SK-N-SH treated with all-trans-retinoic acid at 6 μM for 48 hours (cell line): ENCODE measurements around the gene LRRC4C.

Experiments
- ATAC-seq: fragments of 200-7000 bp; cut with Tn5 transposase; 3 replicates; pipeline ENCODE4 v1.9.1; 2020; ENCODE audit warnings: mild to moderate bottlenecking, moderate library complexity
- ARNTL ChIP-seq: fragments of 450-650 bp; formaldehyde crosslinking; IDR thresholded peaks from 2 replicates; pipeline ENCODE4 v1.5.0; 2020; ENCODE audit warnings: low read depth, mild to moderate bottlenecking, moderate library complexity, borderline replicate concordance
- BACH2 ChIP-seq: fragments of 250-450 bp; sonication (Bioruptor Pico); IDR thresholded peaks from 2 replicates; pipeline ENCODE4 v1.9.0; 2021; ENCODE audit warnings: mild to moderate bottlenecking, borderline replicate concordance
- CSDC2 ChIP-seq: fragments of 250-450 bp; sonication (Bioruptor Pico); IDR thresholded peaks from 2 replicates; pipeline ENCODE4 v1.5.0; 2020; ENCODE audit warnings: mild to moderate bottlenecking, moderate library complexity
- ESRRG ChIP-seq: fragments of 250-450 bp; sonication (Bioruptor Pico); IDR thresholded peaks from 2 replicates; pipeline ENCODE4 v1.6.1; 2021; ENCODE audit warnings: mild to moderate bottlenecking
- ISL1 ChIP-seq: fragments of 250-450 bp; sonication (Bioruptor Pico); IDR thresholded peaks from 2 replicates; pipeline ENCODE4 v2.1.2; 2022; ENCODE audit warnings: mild to moderate bottlenecking, moderate library complexity
- OSR1 ChIP-seq: fragments of 250-450 bp; sonication (Bioruptor Pico); IDR thresholded peaks from 2 replicates; pipeline ENCODE4 v1.8.0; 2022; ENCODE audit warnings: moderate library complexity, mild to moderate bottlenecking, inconsistent platforms
- PPARA ChIP-seq: fragments of 250-450 bp; sonication (Bioruptor Pico); IDR thresholded peaks from 2 replicates; pipeline ENCODE4 v1.5.0; 2020; ENCODE audit warnings: mild to moderate bottlenecking, borderline replicate concordance
- RARB ChIP-seq: fragments of 250-450 bp; sonication (Bioruptor Pico); IDR thresholded peaks from 2 replicates; pipeline ENCODE4 v1.8.0; 2021; ENCODE audit warnings: mild to moderate bottlenecking, moderate library complexity
- SNAI2 ChIP-seq: fragments of 250-450 bp; sonication (Bioruptor Pico); IDR thresholded peaks from 2 replicates; pipeline ENCODE4 v1.5.0; 2020; ENCODE audit warnings: mild to moderate bottlenecking, moderate library complexity
- TCF4 ChIP-seq: fragments of 250-450 bp; sonication (Bioruptor Pico); IDR thresholded peaks from 2 replicates; pipeline ENCODE4 v1.8.0; 2021; ENCODE audit warnings: mild to moderate bottlenecking, moderate library complexity, borderline replicate concordance
- TOX ChIP-seq: fragments of 250-450 bp; sonication (Bioruptor Pico); IDR thresholded peaks from 2 replicates; pipeline ENCODE4 v1.8.0; 2021; ENCODE audit warnings: mild to moderate bottlenecking, moderate library complexity, borderline replicate concordance
- ZC3H10 ChIP-seq: fragments of 250-450 bp; sonication (Bioruptor Pico); IDR thresholded peaks from 2 replicates; pipeline ENCODE4 v1.5.1; 2021; ENCODE audit warnings: mild to moderate bottlenecking, moderate library complexity
- ZFP3 ChIP-seq: fragments of 250-450 bp; sonication (Bioruptor Pico); IDR thresholded peaks from 2 replicates; pipeline ENCODE4 v1.5.0; 2020; ENCODE audit warnings: mild to moderate bottlenecking, moderate library complexity
- ZFP30 ChIP-seq: fragments of 450-650 bp; formaldehyde crosslinking; IDR thresholded peaks from 2 replicates; pipeline ENCODE4 v1.5.0; 2022; ENCODE audit warnings: mild to moderate bottlenecking, moderate library complexity
- ZNF565 ChIP-seq: fragments of 450-650 bp; formaldehyde crosslinking; conservative IDR thresholded peaks from 2 replicates; pipeline ENCODE4 v1.5.0; 2020; ENCODE audit warnings: low read depth, mild to moderate bottlenecking, moderate library complexity
- ZNF70 ChIP-seq: fragments of 450-650 bp; formaldehyde crosslinking; IDR thresholded peaks from 2 replicates; pipeline ENCODE4 v1.5.0; 2020; ENCODE audit warnings: mild to moderate bottlenecking, moderate library complexity
- ZNF8 ChIP-seq: fragments of 450-650 bp; formaldehyde crosslinking; IDR thresholded peaks from 2 replicates; pipeline ENCODE4 v1.5.0; 2020; ENCODE audit warnings: mild to moderate bottlenecking, moderate library complexity
- TF ChIP-seq, protein P1 (sequence below): fragments of 250-450 bp; sonication (Bioruptor Pico); IDR thresholded peaks from 2 replicates; pipeline ENCODE4 v1.5.0; 2020; ENCODE audit warnings: mild to moderate bottlenecking, moderate library complexity
- TF ChIP-seq, protein P2 (sequence below): fragments of 250-450 bp; sonication (Bioruptor Pico); IDR thresholded peaks from 2 replicates; pipeline ENCODE4 v1.5.1; 2021; ENCODE audit warnings: mild to moderate bottlenecking, moderate library complexity
- TF ChIP-seq, protein P3 (sequence below): fragments of 250-450 bp; sonication (Bioruptor Pico); IDR thresholded peaks from 2 replicates; pipeline ENCODE4 v1.8.0; 2021; ENCODE audit warnings: low read depth, mild to moderate bottlenecking, moderate library complexity, borderline replicate concordance

The LRRC4C gene

GRCh38 chr11:40183073-40184064 is 1276.1 kb downstream of the LRRC4C start:
- no peak for ATAC-seq

DNA sequence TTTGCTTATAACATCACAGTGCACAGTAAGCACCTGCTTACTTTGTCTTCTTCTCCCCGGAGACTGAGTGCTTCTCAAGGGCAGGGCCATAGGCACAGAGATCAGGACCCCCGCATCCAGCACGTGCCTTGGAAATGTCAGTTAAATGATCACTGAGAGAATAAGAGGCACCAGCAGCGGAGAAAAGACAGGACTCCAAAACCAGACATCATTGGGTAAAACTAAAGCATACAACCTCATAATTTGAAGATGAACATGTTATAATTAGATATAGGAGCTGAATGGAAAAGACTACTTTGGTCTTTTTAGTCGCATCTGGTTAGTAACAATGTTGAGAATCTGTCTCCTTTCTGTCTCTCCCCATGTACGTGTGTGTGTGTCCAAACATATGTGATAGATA is 1279.9 kb downstream of the LRRC4C start:
- TF ChIP-seq RARB (no peak), ARNTL (CRISPR knock-in tag) (no peak), ZNF70 (CRISPR knock-in tag) (no peak), SNAI2 (CRISPR knock-in tag) (no peak), ZNF8 (no peak), ISL1 (no peak), BACH2 (CRISPR knock-in tag) (no peak), ZC3H10 (CRISPR knock-in tag) (no peak), OSR1 (no peak), ZFP30 (CRISPR knock-in tag) (no peak), ZFP3 (CRISPR knock-in tag) (no peak), TOX (CRISPR knock-in tag) (no peak), CSDC2 (CRISPR knock-in tag) (no peak), ZNF565 (no peak), PPARA (no peak), ESRRG (CRISPR knock-in tag) (no peak), TCF4 (CRISPR knock-in tag) (no peak)
- TF ChIP-seq, protein P1, sequence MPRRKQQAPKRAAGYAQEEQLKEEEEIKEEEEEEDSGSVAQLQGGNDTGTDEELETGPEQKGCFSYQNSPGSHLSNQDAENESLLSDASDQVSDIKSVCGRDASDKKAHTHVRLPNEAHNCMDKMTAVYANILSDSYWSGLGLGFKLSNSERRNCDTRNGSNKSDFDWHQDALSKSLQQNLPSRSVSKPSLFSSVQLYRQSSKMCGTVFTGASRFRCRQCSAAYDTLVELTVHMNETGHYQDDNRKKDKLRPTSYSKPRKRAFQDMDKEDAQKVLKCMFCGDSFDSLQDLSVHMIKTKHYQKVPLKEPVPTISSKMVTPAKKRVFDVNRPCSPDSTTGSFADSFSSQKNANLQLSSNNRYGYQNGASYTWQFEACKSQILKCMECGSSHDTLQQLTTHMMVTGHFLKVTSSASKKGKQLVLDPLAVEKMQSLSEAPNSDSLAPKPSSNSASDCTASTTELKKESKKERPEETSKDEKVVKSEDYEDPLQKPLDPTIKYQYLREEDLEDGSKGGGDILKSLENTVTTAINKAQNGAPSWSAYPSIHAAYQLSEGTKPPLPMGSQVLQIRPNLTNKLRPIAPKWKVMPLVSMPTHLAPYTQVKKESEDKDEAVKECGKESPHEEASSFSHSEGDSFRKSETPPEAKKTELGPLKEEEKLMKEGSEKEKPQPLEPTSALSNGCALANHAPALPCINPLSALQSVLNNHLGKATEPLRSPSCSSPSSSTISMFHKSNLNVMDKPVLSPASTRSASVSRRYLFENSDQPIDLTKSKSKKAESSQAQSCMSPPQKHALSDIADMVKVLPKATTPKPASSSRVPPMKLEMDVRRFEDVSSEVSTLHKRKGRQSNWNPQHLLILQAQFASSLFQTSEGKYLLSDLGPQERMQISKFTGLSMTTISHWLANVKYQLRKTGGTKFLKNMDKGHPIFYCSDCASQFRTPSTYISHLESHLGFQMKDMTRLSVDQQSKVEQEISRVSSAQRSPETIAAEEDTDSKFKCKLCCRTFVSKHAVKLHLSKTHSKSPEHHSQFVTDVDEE (CRISPR knock-in tag): no peak
- TF ChIP-seq, protein P2, sequence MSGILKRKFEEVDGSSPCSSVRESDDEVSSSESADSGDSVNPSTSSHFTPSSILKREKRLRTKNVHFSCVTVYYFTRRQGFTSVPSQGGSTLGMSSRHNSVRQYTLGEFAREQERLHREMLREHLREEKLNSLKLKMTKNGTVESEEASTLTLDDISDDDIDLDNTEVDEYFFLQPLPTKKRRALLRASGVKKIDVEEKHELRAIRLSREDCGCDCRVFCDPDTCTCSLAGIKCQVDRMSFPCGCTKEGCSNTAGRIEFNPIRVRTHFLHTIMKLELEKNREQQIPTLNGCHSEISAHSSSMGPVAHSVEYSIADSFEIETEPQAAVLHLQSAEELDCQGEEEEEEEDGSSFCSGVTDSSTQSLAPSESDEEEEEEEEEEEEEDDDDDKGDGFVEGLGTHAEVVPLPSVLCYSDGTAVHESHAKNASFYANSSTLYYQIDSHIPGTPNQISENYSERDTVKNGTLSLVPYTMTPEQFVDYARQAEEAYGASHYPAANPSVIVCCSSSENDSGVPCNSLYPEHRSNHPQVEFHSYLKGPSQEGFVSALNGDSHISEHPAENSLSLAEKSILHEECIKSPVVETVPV (CRISPR knock-in tag): no peak
- TF ChIP-seq, protein P3, sequence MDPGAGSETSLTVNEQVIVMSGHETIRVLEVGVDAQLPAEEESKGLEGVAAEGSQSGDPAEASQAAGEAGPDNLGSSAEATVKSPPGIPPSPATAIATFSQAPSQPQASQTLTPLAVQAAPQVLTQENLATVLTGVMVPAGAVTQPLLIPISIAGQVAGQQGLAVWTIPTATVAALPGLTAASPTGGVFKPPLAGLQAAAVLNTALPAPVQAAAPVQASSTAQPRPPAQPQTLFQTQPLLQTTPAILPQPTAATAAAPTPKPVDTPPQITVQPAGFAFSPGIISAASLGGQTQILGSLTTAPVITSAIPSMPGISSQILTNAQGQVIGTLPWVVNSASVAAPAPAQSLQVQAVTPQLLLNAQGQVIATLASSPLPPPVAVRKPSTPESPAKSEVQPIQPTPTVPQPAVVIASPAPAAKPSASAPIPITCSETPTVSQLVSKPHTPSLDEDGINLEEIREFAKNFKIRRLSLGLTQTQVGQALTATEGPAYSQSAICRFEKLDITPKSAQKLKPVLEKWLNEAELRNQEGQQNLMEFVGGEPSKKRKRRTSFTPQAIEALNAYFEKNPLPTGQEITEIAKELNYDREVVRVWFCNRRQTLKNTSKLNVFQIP (CRISPR knock-in tag): no peak
- no peak for ATAC-seq

More at GRCh38 chr11:40183073-40184064, 1276.1 kb downstream of the LRRC4C start:
- TF ChIP-seq TCF4 (CRISPR knock-in tag): 0 out of 2 replicates have a peak, but pooled peaks have one; percentile 22
- no peak; the same call in 1 of the 2 replicates for TF ChIP-seq ISL1
- TF ChIP-seq, protein P1 (CRISPR knock-in tag): no peak
- TF ChIP-seq, protein P3 (CRISPR knock-in tag): no peak
